Astrocyte of the spinal cord (primary cell): Measurements from ENCODE around the gene TIMM22.
A peak's percentile ranks its signal among the peaks of the same experiment; 100 is the strongest.
"Not testable (repeated sequence)": the region's sequence is repeated elsewhere in the genome, so short reads cannot be mapped to it uniquely, and the experiment has no call there.

ENCODE experiments used
- DNase-seq: peaks from one replicate; pipeline ENCODE4 v3.0.0; 2011; ENCODE audit warnings: low read depth, low spot score
- H3K4me3 ChIP-seq: 2 replicates; pipeline ENCODE4 v1.5.1; 2011; ENCODE audit warnings: low read depth, mild to moderate bottlenecking, low read length, moderate library complexity
- in situ Hi-C: cut with HindIII; loops from 2 replicates; pipeline ENCODE4 v1.10.0; 2017; ENCODE audit warnings: low sequenced_read_pairs
- TF ChIP-seq, protein P1 (sequence below): IDR thresholded peaks from 2 replicates; pipeline ENCODE4 v1.5.1; 2012; ENCODE audit warnings: low read depth, mild to moderate bottlenecking, low read length, inconsistent platforms

The TIMM22 gene

DNA sequence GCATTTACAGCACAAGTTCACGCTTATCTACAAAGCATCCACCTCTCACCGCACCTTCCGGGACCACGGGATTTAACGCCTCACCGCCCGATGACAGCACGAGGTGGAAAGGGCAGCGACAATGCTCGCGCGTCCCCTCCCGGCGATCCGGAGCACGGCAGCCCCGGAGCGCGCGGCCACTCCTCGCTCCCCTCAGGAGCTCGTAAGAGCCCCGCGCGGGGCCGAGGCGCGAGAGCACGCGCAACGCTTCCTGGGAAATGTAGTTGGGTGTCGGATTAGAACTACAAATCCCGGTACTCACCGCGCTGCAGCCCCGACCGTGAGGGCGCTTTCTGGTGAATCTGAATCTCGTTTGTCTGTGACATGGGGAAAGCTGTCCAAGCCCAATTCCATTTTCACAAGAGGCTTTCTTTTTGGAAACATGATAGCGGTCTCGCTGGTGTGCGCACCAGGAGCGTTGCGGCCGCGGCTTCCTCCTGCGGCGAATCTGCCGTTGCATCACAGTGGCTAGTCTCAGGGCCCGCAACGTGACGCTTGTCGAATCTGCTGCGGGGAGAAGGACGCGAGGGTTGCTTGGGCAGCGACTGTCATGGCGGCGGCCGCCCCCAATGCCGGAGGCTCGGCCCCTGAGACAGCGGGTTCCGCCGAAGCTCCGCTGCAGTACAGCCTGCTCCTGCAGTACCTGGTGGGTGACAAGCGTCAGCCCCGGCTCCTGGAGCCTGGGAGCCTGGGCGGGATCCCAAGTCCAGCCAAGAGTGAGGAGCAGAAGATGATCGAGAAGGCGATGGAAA lies at the start of gene TIMM22:
TIMM22 (plus strand) TSS at position 576 of the 791 bp plus-strand sequence; CDS start at position 590, 14 bp downstream.
- TF ChIP-seq, protein P1, sequence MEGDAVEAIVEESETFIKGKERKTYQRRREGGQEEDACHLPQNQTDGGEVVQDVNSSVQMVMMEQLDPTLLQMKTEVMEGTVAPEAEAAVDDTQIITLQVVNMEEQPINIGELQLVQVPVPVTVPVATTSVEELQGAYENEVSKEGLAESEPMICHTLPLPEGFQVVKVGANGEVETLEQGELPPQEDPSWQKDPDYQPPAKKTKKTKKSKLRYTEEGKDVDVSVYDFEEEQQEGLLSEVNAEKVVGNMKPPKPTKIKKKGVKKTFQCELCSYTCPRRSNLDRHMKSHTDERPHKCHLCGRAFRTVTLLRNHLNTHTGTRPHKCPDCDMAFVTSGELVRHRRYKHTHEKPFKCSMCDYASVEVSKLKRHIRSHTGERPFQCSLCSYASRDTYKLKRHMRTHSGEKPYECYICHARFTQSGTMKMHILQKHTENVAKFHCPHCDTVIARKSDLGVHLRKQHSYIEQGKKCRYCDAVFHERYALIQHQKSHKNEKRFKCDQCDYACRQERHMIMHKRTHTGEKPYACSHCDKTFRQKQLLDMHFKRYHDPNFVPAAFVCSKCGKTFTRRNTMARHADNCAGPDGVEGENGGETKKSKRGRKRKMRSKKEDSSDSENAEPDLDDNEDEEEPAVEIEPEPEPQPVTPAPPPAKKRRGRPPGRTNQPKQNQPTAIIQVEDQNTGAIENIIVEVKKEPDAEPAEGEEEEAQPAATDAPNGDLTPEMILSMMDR: peak; percentile 77
- in situ Hi-C loops: no loop called here
- peak within 1 kb of the TSS; percentile 100 for H3K4me3 ChIP-seq
- DNase-seq: peak; percentile 99

DNA sequence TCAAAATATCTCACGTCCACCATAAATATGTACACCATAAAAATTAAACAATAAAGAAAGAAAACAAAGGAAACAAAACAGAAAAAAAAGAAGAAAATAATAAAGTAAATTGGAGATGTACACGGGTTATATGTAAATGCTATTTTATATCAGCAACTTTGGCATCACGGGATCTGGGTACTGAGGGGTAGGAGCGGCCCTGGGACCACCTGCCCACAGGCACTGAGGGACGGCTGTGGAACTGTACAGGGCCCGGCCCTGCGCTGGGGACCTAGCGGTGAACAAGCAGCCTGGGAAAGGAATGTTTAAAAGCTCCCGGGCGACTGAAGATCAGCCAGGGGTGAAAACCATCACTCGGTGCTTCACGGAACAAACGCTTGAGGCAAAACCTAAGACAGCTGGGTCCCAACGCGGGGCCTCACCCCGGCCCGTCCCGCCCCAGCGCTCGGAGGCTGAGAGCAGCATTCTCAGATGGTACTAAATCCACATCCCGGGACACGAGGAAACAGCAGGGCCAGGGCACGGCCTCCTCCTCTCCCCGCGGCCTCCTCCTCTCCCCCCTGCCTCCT lies 48.6 kb upstream of the TIMM22 start:
- DNase-seq: no peak
- TF ChIP-seq, protein P1: no peak
- in situ Hi-C loops: no loop called here
- no peak overlapping the region for H3K4me3 ChIP-seq

DNA sequence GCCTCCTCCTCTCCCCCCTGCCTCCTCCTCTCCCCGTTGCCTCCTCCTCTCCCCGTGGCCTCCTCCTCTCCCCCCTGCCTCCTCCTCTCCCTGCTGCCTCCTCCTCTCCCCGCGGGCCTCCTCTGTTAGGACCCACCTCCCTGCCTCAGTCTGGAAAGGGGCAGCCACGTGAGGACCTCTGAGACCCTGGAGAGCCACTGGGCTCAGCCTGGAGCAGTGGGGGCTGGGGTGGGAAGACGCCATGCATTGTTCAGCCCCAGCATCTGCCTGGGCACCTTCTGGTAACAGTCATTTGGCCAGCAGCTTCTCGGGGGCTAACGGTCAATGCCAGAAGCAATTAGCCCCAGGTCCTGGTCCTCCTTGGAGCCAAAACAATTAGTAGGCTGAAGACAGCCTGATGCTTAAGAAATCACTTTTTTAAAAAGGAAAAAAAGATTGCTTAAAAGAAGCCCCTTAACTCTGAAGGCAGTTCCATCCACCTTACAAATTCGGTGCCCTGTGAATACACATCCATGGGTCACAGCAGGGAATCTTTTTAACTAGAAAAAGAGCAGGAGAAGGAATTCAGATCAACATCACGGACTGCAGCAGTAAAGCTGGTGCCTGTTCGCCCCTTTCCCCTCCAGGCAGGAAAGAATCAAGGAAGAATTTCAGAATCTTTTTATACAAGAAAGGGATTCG lies 47.2 kb upstream of the TIMM22 start:
- DNase-seq: no peak
- in situ Hi-C loops: no loop called here
- TF ChIP-seq, protein P1: no peak
- no peak overlapping the region for H3K4me3 ChIP-seq

DNA sequence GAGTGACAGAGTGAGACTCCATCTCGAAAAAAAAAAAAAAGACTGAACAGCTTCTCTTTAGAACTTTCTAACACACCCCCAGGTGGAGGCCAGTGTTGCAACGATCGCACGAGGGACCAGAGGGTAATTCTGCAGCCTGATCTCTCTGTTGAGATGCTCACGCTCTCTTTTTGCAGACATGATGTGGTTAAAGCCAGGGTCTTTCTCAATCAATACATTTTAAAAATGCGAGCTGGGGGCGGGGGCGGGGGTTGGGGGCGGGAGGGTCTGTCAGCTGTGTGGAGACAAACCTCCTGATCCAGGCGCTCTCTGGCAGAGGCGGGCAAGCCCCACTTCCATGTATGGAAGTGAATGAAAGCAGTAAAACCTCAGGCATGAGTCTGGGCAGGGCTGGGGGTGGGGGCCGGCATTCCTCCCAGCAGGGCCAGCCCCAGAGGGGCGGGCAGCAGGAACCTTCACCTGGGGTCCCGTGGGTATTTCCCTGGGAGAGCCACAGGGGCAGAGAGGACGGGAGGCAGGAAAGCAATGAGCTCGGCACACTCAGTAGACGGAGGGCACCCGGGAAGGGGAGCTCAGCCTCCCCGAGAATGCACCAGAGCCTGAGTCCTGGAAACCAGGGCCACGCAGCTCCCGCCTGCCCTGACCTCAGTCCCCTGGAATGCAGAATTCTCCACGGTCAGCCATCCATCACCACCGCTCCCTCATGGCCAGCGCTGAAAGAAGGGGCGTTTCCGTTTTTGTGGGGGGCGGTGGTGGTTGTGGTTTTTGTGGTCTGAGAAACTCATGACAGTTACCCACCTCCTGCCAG lies 45.4 kb upstream of the TIMM22 start:
- H3K4me3 ChIP-seq: no peak overlapping the region
- peak; percentile 92 for DNase-seq
- in situ Hi-C loops: no loop called here
- TF ChIP-seq, protein P1: no peak

DNA sequence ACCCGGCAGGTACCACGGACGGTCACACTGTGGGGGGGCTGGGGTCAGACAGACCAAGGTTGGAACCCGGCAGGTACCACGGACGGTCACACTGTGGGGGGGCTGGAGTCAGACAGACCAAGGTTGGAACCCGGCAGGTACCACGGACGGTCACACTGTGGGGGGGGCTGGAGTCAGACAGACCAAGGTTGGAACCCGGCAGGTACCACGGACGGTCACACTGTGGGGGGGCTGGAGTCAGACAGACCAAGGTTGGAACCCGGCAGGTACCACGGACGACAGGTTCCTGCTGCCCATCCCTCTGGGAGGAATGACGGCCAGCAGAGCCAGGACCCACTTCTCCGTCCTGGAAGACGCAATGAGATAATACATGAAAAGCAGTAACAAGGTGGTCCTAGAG lies 44.3 kb upstream of the TIMM22 start:
- in situ Hi-C loops, DNase-seq, H3K4me3 ChIP-seq: not testable (repeated sequence)

DNA sequence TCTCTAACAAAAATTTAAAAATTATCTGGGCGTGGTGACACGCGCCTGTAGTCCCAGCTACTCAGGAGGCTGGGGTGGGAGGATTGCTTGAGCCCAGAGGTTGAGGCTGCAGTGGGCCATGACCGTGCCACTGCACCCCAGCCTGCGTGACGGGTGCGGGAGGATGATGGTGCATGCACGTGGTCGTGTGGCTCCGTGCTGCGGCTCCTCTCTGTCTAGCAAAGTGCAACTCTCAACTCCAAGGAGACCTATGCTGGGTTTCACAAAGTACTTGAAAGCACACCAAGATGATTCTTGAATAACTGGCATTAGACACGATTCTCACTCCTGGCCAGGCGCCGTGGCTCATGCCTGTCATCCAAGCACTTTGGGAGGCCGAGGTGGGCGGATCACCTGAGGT lies 43.2 kb upstream of the TIMM22 start:
- in situ Hi-C loops: no loop called here
- no peak overlapping the region for H3K4me3 ChIP-seq
- no peak for DNase-seq
- TF ChIP-seq, protein P1: no peak
